Fibroblast of the aortic adventitia (primary cell): ENCODE data around the gene MPV17L2. TPM values are rescaled to one million over a fixed set of nuclear protein-coding genes. Genes with fewer than 3 reads are reported as not detected.

Source experiments
- DNase-seq: peaks from one replicate; pipeline ENCODE4 v3.0.0-alpha.2; 2010; ENCODE audit warnings: low read depth
- H3K4me3 ChIP-seq: 2 replicates; pipeline ENCODE4 v1.5.1; 2011; ENCODE audit warnings: low read depth, mild to moderate bottlenecking, control low read depth, low read length, moderate library complexity
- total RNA-seq: library from RNA; depleted of rRNA; stranded (reverse); fragments of >200 nt; gene quantifications from 2 replicates; pipeline ENCODE4 v1.2.3, GENCODE V29; 2012; ENCODE audit warnings: low replicate concordance
- TF ChIP-seq, protein P1 (sequence below): IDR thresholded peaks from 2 replicates; pipeline ENCODE4 v1.5.1; 2011; ENCODE audit warnings: mild to moderate bottlenecking, low read length, control low read depth, inconsistent platforms; ENCODE audit not compliant: insufficient read depth

Gene MPV17L2
- total RNA-seq, 1 donor: 11.7 TPM

DNA sequence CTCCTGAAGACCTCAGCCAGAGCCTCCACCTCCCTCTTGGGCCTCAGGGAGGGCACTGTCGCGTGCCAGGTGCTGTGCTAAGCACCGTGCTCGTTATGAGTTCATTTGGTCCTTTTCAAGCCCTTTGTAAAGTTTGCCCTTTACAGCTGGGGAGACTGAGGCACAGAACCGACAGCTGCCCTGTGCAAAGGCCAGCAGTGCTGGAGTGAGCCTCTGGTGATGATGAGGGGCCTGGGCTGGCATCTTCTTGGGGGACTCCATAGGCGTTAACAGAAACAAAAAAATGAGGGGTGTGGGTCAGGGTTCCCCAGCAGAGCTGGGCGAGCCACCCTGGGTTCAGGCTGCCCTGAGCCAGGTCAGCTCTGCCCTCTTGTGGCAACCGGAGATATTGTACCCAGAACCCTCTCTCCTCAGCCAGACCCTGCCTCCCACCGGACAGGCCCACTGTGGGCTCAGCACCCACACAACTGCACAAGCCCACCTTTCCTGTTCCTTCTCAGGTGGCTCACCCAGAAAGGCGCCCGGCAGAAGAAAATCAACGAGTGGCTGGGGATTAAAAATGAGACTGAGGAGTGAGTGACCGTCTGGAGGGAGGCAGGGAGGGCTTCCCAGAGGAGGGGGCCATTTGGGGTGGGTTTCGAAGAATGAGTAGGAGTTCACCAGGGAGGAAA is 24.9 kb upstream of the MPV17L2 start:
- H3K4me3 ChIP-seq: no peak overlapping the region
- peak; percentile 36 for DNase-seq
- TF ChIP-seq, protein P1, sequence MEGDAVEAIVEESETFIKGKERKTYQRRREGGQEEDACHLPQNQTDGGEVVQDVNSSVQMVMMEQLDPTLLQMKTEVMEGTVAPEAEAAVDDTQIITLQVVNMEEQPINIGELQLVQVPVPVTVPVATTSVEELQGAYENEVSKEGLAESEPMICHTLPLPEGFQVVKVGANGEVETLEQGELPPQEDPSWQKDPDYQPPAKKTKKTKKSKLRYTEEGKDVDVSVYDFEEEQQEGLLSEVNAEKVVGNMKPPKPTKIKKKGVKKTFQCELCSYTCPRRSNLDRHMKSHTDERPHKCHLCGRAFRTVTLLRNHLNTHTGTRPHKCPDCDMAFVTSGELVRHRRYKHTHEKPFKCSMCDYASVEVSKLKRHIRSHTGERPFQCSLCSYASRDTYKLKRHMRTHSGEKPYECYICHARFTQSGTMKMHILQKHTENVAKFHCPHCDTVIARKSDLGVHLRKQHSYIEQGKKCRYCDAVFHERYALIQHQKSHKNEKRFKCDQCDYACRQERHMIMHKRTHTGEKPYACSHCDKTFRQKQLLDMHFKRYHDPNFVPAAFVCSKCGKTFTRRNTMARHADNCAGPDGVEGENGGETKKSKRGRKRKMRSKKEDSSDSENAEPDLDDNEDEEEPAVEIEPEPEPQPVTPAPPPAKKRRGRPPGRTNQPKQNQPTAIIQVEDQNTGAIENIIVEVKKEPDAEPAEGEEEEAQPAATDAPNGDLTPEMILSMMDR: peak; percentile 71

DNA sequence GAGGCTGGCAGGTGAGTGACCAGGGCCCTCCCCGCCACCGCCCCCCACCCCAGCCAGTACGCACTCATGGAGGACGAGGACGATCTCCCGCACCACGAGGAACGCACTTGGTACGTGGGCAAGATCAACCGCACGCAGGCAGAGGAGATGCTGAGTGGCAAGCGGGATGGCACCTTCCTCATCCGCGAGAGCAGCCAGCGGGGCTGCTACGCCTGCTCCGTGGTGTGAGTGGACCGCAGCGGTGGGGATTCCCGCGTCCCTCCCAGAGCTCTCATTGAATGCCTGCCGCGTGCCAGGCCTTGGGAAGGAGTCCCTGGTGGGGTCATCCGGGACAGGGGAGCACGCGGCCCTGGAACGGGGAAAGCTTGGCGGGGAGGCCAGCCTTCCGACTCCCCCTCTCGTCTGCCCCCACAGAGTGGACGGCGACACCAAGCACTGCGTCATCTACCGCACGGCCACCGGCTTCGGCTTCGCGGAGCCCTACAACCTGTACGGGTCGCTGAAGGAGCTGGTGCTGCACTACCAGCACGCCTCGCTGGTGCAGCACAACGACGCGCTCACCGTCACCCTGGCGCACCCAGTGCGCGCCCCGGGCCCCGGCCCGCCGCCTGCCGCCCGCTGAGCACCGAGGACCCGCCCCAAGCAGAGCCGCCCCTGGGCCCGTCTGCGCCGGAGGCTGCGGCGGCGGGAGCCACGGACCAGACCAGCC is 24.2 kb upstream of the MPV17L2 start:
- DNase-seq: no peak
- no peak overlapping the region for H3K4me3 ChIP-seq
- TF ChIP-seq, protein P1: no peak

DNA sequence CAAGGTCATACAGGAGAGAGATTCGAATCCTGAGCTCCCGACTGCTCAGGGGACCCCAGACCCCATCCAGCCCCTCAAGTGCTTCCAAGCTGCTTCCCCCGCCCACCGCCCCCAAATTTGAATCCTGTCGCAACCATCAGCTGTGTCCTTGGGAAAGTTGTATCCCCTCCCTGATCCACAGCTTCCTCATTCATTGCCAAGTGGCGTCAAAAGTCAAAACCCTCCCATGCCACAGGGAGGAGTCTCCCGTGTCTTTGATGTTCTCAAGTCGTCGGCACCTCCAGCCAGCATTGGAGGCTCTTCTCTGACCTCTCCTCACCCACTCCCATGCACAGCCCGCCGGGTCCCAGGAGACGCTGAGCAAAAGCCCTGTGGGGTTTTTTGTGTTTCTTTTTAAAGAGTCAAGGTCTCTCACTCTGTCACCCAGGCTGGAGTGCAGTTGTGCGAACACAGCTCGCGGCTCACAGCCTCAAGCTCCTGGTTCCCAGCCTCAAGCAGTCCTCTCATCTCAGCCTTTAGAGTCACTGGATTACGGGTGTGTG is 22.2 kb upstream of the MPV17L2 start:
- DNase-seq: no peak
- TF ChIP-seq, protein P1: no peak
- no peak overlapping the region for H3K4me3 ChIP-seq

- no peak for DNase-seq
- no peak overlapping the region for H3K4me3 ChIP-seq
- TF ChIP-seq, protein P1: no peak
Observed at GRCh38 chr19:18171605-18172327, 21.3 kb upstream of the MPV17L2 start.

DNA sequence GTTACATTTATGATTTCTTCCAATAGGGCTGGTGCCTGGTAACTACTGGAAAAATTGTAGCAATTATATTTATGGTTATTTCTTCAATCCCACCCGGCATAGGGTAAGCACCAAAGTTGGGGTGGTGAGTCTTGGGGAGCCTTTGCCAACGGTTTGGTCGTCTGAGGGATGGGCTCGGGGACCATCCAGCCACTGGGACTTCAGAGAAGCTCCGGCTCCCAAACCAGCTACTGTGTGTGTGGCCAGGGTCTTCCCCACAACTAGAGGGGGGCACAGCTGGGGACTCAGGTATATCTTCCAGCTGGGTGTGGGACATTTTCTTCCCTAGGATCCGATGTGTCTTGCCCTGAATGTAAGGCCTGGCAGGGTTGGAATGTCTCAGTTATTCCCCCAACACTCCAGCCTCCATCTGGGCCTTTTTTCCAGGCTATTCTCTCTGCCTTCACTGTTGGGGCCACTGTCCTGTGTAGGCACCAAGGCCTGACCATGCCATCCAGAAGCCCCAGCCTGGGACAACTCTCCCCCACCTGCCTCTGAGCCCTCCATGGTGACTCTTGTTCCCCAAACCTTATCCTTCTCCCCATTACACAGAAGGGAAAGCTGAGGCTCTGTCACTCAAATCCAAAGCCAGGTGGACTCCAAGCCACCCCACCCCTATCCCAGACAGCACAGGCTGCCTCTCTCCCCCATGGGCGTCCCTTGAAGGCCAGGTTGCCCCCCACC is 20.5 kb upstream of the MPV17L2 start:
- no peak overlapping the region for H3K4me3 ChIP-seq
- DNase-seq: no peak
- TF ChIP-seq, protein P1: no peak

DNA sequence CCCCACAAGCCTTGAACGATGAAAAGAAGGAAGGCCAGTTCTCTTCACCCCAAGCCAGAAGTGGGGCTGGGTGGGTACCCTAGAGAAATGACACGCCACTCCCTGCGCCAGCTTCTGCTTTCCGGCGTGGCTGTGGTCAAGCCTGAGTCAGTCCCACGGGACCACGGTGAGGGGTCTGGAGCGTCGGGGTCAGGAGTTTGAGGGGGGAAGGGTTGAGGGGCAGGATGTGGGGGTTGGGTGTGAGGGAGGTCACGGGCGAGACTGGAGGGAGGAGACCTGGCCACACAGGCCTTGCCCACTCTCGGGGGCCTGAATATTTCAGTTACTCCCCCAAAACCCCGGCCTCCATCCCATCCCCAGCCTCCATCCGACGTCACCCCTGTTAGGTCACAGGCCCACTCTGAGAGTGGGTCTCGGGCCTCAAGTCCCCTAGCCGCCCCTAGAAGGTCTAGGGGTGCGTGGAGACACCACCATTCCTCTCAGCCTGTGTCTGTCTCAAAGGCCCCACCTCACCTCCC is 19.9 kb upstream of the MPV17L2 start:
- peak overlapping the region; percentile 80 for H3K4me3 ChIP-seq
- TF ChIP-seq, protein P1: no peak
- peak; percentile 61 for DNase-seq
